Keratinocyte (primary cell): ENCODE results near the gene EYA4. TPM values are rescaled to one million over a fixed set of nuclear protein-coding genes. Genes with fewer than 3 reads are reported as not detected.

Experiments
- DNase-seq: peaks from one replicate; pipeline ENCODE4 v3.0.0-alpha.2; 2011; ENCODE audit warnings: low read depth, missing footprints, low spot score
- FAIRE-seq: peaks from 2 replicates; lab custom pipeline; 2011; peaks lifted over from hg19 to GRCh38; lab: Jason Lieb, UNC
- H2AFZ ChIP-seq: 2 replicates; pipeline ENCODE4 v1.6.0; 2012; ENCODE audit warnings: low read length, control low read depth, inconsistent platforms; ENCODE audit not compliant: control insufficient read depth
- H3K27ac ChIP-seq: 2 replicates; pipeline ENCODE4 v1.5.1; 2011; ENCODE audit warnings: low read length; ENCODE audit not compliant: control insufficient read depth, insufficient read depth
- H3K27me3 ChIP-seq: 3 replicates; pipeline ENCODE4 v1.6.0; 2011; ENCODE audit warnings: low read length; ENCODE audit not compliant: control insufficient read depth, insufficient read depth; ENCODE audit errors: extremely low read depth
- H3K36me3 ChIP-seq, 2 experiments: 2 replicates in 1 of 2; 3 replicates in 1 of 2; pipeline ENCODE4 v1.5.1; 2011; ENCODE audit warnings: low read length in 2 of 2, mild to moderate bottlenecking in 1 of 2; ENCODE audit not compliant: control insufficient read depth in 2 of 2, insufficient read depth in 2 of 2; ENCODE audit errors: extremely low read depth in 1 of 2
- H3K4me1 ChIP-seq: 3 replicates; pipeline ENCODE4 v1.5.1; 2011; ENCODE audit warnings: low read length; ENCODE audit not compliant: control insufficient read depth, insufficient read depth; ENCODE audit errors: extremely low read depth
- H3K4me2 ChIP-seq: 3 replicates; pipeline ENCODE4 v1.6.0; 2011; ENCODE audit warnings: low read depth, low read length; ENCODE audit not compliant: control insufficient read depth, insufficient read depth; ENCODE audit errors: extremely low read depth
- H3K4me3 ChIP-seq, 3 experiments: fragments of 200-600 bp in 1 of 3; sonication (generic) in 1 of 3; 2 replicates in 2 of 3; 3 replicates in 1 of 3; pipeline ENCODE4 v1.5.1; 2011 to 2016; ENCODE audit warnings: low read length in 3 of 3, mild to moderate bottlenecking in 3 of 3, control low read depth in 2 of 3, inconsistent platforms in 1 of 3, low read depth in 1 of 3, mixed read lengths in 1 of 3, mixed run types in 1 of 3, moderate library complexity in 1 of 3; ENCODE audit not compliant: control insufficient read depth in 2 of 3, insufficient read depth in 2 of 3; ENCODE audit errors: extremely low read depth in 1 of 3
- H3K79me2 ChIP-seq: 2 replicates; pipeline ENCODE4 v1.6.0; 2012; ENCODE audit warnings: low read length; ENCODE audit not compliant: control insufficient read depth, insufficient read depth
- H3K9ac ChIP-seq: 3 replicates; pipeline ENCODE4 v1.6.0; 2011; ENCODE audit warnings: low read length; ENCODE audit not compliant: control insufficient read depth, insufficient read depth; ENCODE audit errors: extremely low read depth
- H3K9me1 ChIP-seq: 3 replicates; pipeline ENCODE4 v1.6.0; 2011; ENCODE audit warnings: low read length; ENCODE audit not compliant: control insufficient read depth, insufficient read depth; ENCODE audit errors: extremely low read depth
- H3K9me3 ChIP-seq: 2 replicates; pipeline ENCODE4 v1.5.1; 2012; ENCODE audit warnings: low read depth, low read length; ENCODE audit not compliant: control insufficient read depth
- H4K20me1 ChIP-seq: 3 replicates; pipeline ENCODE4 v1.6.0; 2011; ENCODE audit warnings: low read length; ENCODE audit not compliant: control insufficient read depth, insufficient read depth; ENCODE audit errors: extremely low read depth
- EZH2 ChIP-seq: IDR thresholded peaks from one replicate; pipeline ENCODE4 v1.6.1; 2012; ENCODE audit warnings: inconsistent platforms, mild to moderate bottlenecking, low read length, moderate library complexity
- dilution Hi-C: fragments of 300-500 bp; cut with MboI; formaldehyde crosslinking; loops from one replicate; pipeline ENCODE4 v1.7.0; 2020; ENCODE audit warnings: low sequenced_read_pairs; ENCODE audit not compliant: extremely low pct_ligation_motif_present
- polyA plus RNA-seq, 5 experiments: library from polyadenylated mRNA; depleted of rRNA in 3 of 5; stranded (reverse) in 3 of 5; stranded (forward) in 1 of 5; unstranded in 1 of 5; fragments of >200 nt; gene quantifications; 1 replicate in 1 of 5; 2 replicates in 3 of 5; 3 replicates in 1 of 5; pipeline versions ENCODE4 v1.2.1 to v1.2.3, GENCODE V29; 2011 to 2012; ENCODE audit warnings: missing spikeins in 2 of 5, low read depth in 1 of 5, low replicate concordance in 1 of 5
- TF ChIP-seq, protein P1 (sequence below), 3 experiments: IDR thresholded peaks in 1 of 3; conservative IDR thresholded peaks in 1 of 3; optimal IDR thresholded peaks in 1 of 3; 2 replicates in 2 of 3; 3 replicates in 1 of 3; pipeline versions ENCODE3 to v1.5.1; 2011; ENCODE audit warnings: low read length in 3 of 3, mild to moderate bottlenecking in 3 of 3, moderate library complexity in 2 of 3, control low read depth in 1 of 3, inconsistent platforms in 1 of 3; ENCODE audit not compliant: insufficient read depth in 2 of 3; ENCODE audit errors: extremely low read depth in 1 of 3

The EYA4 gene
- polyA plus RNA-seq, 1 donor (not counting 4 experiments of a cell fraction or from before 2014, with no cell fraction given) = 0.01 TPM

DNA sequence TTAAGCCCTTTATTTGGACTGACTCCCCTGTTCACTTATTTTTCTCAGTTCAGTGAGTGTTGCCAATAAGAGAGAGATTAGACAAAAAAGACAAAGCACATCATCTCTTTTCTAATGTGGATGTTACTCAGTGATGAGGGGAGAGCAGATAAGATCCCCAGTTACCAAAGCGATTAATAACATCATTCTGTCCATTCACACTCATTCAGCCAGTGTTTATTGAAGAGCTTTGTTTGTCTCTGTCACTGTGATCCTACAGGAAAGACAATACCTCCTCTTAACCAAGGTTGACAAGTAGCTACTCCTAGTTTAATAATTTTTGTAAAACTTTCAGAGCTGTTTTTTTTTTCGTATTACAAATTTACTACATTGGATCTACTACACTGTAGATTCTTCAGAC lies 163.0 kb downstream of the EYA4 start:
- Histone ChIP-seq H3K9me3 (no peaks in the 10 kb centered on the region), H2AFZ (no peak overlapping the region), H3K27ac (no peak overlapping the region), H3K79me2 (no peaks in the 10 kb centered on the region), H3K27me3 (no peaks in the 10 kb centered on the region), H4K20me1 (no peaks in the 10 kb centered on the region), H3K9me1 (no peaks in the 10 kb centered on the region), H3K4me1 (no peaks in the 10 kb centered on the region), H3K9ac (no peak overlapping the region), H3K4me2 (no peak overlapping the region), H3K36me3 (no peaks in the 10 kb centered on the region), H3K4me3 (no peak overlapping the region)
- DNase-seq (no peak), FAIRE-seq (no peak)
- dilution Hi-C loops = no loop called here
- TF ChIP-seq, protein P1, sequence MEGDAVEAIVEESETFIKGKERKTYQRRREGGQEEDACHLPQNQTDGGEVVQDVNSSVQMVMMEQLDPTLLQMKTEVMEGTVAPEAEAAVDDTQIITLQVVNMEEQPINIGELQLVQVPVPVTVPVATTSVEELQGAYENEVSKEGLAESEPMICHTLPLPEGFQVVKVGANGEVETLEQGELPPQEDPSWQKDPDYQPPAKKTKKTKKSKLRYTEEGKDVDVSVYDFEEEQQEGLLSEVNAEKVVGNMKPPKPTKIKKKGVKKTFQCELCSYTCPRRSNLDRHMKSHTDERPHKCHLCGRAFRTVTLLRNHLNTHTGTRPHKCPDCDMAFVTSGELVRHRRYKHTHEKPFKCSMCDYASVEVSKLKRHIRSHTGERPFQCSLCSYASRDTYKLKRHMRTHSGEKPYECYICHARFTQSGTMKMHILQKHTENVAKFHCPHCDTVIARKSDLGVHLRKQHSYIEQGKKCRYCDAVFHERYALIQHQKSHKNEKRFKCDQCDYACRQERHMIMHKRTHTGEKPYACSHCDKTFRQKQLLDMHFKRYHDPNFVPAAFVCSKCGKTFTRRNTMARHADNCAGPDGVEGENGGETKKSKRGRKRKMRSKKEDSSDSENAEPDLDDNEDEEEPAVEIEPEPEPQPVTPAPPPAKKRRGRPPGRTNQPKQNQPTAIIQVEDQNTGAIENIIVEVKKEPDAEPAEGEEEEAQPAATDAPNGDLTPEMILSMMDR (optimal IDR thresholded peaks at IDR 0.05 in 1 of 3, IDR thresholded peaks at IDR 0.05 in 1 of 3, conservative IDR thresholded peaks at IDR 0.05 in 1 of 3; ENCODE audit: extremely low read depth in 1 of 3, insufficient read depth in 2 of 3, low read length in 3 of 3) = no peak
- TF ChIP-seq EZH2 = no peak

DNA sequence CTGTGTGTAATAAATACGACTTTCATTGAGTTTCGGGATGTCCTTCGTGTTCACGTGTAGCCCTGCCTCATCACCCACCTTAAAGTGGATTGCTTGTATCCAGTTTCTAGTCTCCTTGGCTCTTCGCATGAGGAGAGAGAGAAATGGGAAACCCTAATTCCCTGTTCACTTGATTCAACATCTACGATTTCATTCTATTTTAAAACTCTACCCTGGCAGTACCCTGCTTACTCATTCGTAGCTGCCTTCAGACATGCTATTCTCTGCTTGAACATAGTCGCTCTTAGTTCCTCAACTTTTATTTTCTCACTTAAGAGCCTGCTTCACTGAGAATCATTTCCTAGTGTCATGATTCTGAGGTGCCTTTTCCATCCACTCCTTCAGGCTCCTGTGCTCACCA lies 163.6 kb downstream of the EYA4 start:
- Histone ChIP-seq H3K27me3 (no peaks in the 10 kb centered on the region), H3K9me1 (no peaks in the 10 kb centered on the region), H3K9me3 (no peaks in the 10 kb centered on the region), H2AFZ (no peak overlapping the region), H3K36me3 (no peaks in the 10 kb centered on the region), H3K27ac (no peak overlapping the region), H3K9ac (no peak overlapping the region), H3K4me3 (no peak overlapping the region), H3K79me2 (no peaks in the 10 kb centered on the region), H3K4me2 (no peak overlapping the region), H3K4me1 (no peaks in the 10 kb centered on the region), H4K20me1 (no peaks in the 10 kb centered on the region)
- dilution Hi-C loops = no loop called here
- DNase-seq (no peak), FAIRE-seq (no peak)
- no peak for TF ChIP-seq EZH2
- TF ChIP-seq, protein P1 (optimal IDR thresholded peaks at IDR 0.05 in 1 of 3, IDR thresholded peaks at IDR 0.05 in 1 of 3, conservative IDR thresholded peaks at IDR 0.05 in 1 of 3; ENCODE audit: extremely low read depth in 1 of 3, insufficient read depth in 2 of 3, low read length in 3 of 3) = no peak
